Measurements from ENCODE around the gene EXOSC1. TPM values are rescaled to one million over a fixed set of nuclear protein-coding genes. Genes with fewer than 3 reads are reported as not detected.

EXOSC1 gene
- total and polyA plus RNA-seq, 2 of the 13 experiments (the other 11 are each of a cell fraction or from before 2014, with no cell fraction given): 36.3 to 39.9 TPM

- TF ChIP-seq ZSCAN31 (CRISPR knock-in tag; IDR thresholded peaks at IDR 0.05; ENCODE audit: low read depth) (peak; percentile 72; the same call in 1 of the 2 replicates), SP140L (CRISPR knock-in tag; IDR thresholded peaks at IDR 0.05; ENCODE audit: borderline replicate concordance) (no peak), E2F2 (CRISPR knock-in tag; IDR thresholded peaks at IDR 0.05; ENCODE audit: borderline replicate concordance) (no peak), PCBP2 (optimal IDR thresholded peaks at IDR 0.05; ENCODE audit: low read depth, low read length, poor library complexity, severe bottlenecking) (no peak), ZNF512B (CRISPR knock-in tag; IDR thresholded peaks at IDR 0.05; ENCODE audit: borderline replicate concordance) (no peak), MIXL1 (CRISPR knock-in tag; IDR thresholded peaks at IDR 0.05) (0 out of 2 replicates have a peak, but pooled peaks have one; percentile 10), FOXO4 (CRISPR knock-in tag; conservative IDR thresholded peaks at IDR 0.05) (no peak), ZBTB8A (CRISPR knock-in tag; IDR thresholded peaks at IDR 0.05; ENCODE audit: borderline replicate concordance, low read depth) (no peak), CENPX (CRISPR knock-in tag; IDR thresholded peaks at IDR 0.05) (no peak), GFI1 (CRISPR knock-in tag; IDR thresholded peaks at IDR 0.05; ENCODE audit: borderline replicate concordance) (peak; percentile 69; the same call in 1 of the 2 replicates), NPAS2 (CRISPR knock-in tag; IDR thresholded peaks at IDR 0.05; ENCODE audit: borderline replicate concordance) (no peak), ATF3 (CRISPR knock-in tag; IDR thresholded peaks at IDR 0.05) (no peak), GATA4 (IDR thresholded peaks at IDR 0.05; ENCODE audit: borderline replicate concordance, low read depth) (no peak), MED8 (CRISPR knock-in tag; IDR thresholded peaks at IDR 0.05; ENCODE audit: insufficient replicate concordance) (no peak), ZNF614 (CRISPR knock-in tag; IDR thresholded peaks at IDR 0.05; ENCODE audit: borderline replicate concordance) (no peak), ZNF17 (CRISPR knock-in tag; IDR thresholded peaks at IDR 0.05) (no peak), ZNF510 (CRISPR knock-in tag; IDR thresholded peaks at IDR 0.05; ENCODE audit: low read depth) (no peak), ZNF33B (CRISPR knock-in tag; IDR thresholded peaks at IDR 0.05) (0 out of 2 replicates have a peak, but pooled peaks have one; percentile 77), ZSCAN21 (CRISPR knock-in tag; IDR thresholded peaks at IDR 0.05; ENCODE audit: borderline replicate concordance) (no peak)
- TF ChIP-seq, protein P1, sequence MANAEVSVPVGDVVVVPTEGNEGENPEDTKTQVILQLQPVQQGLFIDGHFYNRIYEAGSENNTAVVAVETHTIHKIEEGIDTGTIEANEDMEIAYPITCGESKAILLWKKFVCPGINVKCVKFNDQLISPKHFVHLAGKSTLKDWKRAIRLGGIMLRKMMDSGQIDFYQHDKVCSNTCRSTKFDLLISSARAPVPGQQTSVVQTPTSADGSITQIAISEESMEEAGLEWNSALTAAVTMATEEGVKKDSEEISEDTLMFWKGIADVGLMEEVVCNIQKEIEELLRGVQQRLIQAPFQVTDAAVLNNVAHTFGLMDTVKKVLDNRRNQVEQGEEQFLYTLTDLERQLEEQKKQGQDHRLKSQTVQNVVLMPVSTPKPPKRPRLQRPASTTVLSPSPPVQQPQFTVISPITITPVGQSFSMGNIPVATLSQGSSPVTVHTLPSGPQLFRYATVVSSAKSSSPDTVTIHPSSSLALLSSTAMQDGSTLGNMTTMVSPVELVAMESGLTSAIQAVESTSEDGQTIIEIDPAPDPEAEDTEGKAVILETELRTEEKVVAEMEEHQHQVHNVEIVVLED (CRISPR knock-in tag; IDR thresholded peaks at IDR 0.05; ENCODE audit: borderline replicate concordance): peak; percentile 81; the same call in 1 of the 2 replicates
Measured at GRCh38 chr10:97445722-97446639, at the start of gene EXOSC1, which contains the start of gene ZDHHC16 (continued).

Data from HepG2 (cell line).